ENCODE data around the gene C2CD2L.
"Not testable (repeated sequence)": the region's sequence is repeated elsewhere in the genome, so short reads cannot be mapped to it uniquely, and the experiment has no call there.

The C2CD2L gene

DNA sequence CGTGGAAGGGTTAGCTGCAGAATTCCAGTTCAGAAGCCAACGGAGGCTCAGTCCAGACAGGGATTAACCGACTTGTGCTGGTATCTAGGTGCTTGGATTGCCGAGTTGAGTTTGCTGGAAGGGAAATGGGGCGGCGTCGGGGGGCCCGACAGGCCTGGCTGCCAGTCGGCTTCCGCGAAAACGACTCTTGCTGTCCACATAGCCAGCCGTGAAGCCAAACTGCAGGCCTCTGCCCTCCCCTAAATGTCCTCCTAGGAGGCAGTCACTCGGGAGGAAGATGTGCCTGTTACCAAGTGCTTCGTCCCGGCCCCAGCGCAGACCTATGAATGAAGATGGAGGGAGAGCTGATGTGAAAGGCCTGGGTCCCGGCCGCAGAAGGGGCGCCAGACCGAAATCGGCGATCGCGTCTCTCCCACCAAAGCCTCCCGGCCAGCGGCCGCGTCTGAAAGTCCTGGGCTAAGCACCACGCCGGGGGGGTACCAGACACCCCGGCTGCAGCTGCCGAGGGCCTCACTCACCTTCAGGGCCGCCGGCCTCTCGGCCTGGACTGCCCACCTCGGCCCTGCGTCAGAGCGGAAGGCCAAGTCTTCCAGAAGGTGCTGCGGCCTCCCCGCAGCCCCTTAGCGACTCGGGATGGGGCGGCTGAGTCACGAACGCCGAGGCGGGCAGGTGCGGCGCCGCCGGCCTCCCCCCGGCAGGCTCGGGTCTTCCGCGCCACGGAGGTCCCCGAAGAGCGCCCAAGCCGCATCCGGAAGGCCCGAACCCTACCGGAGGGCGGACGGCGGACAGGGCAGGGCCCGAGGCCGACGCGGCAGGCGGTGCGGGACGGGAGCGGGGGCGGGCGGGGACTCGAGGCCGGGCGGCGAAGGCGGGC, 13.0 kb upstream of the C2CD2L start:
- DNase-seq (ENCODE audit: low read depth): no peak

DNA sequence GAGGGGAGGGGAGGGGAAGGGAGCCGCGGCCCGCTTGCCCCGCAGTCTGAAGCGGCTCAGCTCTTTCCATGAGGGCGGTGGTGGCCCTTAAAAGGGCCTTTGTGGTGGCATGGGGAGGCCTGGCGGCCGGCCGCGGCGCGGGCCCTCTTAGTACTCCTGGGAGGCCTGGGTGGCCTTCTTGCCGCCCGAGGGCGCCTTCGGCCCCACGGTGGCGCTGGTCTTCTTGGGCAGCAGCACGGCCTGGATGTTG, 12.4 kb upstream of the C2CD2L start:
- no peak for DNase-seq (ENCODE audit: low read depth)

DNA sequence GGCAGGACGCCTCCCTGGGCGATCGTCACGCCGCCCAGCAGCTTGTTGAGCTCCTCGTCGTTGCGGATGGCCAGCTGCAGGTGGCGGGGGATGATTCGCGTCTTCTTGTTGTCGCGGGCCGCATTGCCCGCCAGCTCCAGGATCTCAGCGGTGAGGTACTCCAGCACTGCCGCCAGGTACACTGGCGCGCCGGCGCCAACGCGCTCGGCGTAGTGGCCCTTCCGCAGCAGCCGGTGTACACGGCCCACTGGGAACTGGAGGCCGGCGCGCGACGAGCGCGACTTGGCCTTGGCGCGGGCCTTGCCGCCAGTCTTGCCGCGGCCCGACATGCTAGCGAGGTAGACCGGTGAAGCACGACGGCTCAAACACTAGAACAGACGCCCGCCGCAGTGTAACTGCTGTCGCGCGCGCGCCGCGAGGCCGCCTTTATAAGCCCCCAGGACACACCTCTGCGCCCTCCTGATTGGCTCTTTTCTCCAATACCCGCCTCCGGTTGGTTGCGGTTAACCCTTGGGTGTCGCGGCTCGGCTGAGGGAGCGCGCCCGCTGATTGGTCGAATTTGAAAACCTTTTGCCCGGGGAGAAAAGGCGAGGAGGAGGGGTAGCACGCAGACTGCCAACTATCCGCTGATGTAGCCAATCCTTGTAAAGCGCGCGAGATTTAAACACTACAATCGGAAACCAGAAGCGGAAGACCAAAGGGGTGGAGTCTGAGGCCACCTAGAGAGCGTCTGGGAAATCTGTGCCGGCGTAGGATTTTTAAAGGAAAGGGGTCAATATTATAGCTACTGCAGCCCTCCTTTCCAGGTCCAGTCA, 11.9 kb upstream of the C2CD2L start:
- peak; percentile 95 for DNase-seq (ENCODE audit: low read depth)

DNA sequence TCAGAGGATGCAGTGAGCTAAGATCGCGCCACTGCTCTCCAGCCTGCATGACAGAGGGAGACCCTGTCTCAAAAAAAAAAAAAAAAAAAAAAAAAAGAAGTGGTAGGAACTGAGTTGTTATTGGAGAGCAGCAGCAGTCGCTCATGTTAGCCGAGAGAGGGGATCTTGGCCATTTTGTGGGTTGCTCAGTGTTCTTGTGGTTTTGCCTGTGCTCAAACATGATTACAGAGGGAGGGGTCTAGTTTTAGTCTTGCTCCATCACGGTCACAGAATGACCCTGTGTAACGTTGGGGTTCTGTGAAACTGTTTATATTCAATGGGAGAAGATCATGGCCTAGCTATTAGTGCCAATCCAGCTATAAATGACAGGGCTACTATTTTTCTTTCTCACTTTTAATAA, 7.4 kb upstream of the C2CD2L start:
- no peak for DNase-seq (ENCODE audit: low read depth)

DNA sequence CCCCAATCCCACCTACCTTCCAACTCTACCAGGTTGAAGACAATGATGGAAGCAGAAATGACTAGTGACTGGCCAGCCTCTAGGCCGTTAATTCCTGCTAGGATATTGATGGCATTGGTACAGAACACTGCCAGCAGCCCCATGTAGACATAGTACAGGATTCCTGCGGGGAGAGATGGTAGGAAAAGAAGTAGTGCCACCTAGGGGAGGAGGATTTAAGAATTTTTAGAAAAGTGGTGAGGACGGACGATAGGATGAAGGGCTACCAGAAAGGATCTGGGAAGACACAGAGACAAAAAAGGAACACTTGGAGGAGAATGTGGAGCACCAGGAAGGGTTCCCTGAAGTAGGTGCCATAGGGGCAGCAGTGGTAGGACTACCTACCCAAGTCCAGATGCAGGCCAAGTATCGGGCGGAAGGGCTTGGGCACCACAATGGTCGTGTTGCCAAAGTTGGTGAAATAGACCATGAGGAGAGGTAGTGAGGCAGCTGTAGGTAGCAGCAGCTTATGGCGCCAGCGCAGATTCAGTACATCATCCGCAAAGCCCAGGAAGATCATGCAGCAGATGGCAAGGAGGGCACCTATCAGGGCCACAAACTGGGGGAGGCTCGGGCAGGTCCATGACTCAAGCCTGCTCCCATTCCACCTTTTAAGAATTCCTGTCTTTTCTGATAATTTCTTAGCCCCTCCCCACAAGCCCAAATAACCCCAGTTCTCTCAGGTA, 6.7 kb upstream of the C2CD2L start:
- no peak for DNase-seq (ENCODE audit: low read depth)

DNA sequence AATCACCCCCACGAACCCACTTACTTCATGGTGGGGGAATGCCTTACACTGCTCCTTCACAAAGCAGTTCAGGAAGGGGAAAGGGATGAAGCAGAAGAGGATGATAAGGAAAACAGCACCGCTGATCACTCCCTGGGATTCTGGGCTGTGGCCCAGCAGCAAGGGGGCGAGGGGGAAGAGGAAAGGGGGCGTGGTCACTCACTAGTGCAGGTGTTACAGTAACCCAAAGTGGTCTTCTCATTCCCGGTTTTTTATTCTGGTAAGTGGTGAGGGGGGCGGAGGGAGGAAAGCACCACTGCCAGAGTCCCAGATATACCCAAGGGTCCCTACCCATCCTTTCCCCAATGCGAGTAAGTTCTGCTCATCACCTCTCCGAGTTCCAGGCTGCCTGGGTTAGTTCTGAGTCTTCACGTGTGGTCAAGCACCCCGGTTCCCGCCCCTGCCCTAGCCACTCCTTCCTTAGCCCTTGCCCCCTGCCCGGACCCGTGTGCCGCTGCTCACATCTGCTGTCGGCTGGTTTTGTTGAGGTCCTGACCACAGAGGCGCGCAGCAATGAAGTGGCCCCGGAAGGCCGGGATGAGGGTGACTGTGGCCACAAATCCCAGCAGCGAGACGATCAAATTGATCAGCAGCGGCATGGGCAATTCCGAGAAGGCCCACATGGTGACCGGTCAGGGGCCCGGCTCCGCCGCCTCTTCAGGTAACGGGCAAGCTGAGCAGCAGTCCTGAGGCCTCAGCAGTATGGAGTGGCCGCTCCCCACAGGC, 6.0 kb upstream of the C2CD2L start:
- no peak for DNase-seq (ENCODE audit: low read depth)

DNA sequence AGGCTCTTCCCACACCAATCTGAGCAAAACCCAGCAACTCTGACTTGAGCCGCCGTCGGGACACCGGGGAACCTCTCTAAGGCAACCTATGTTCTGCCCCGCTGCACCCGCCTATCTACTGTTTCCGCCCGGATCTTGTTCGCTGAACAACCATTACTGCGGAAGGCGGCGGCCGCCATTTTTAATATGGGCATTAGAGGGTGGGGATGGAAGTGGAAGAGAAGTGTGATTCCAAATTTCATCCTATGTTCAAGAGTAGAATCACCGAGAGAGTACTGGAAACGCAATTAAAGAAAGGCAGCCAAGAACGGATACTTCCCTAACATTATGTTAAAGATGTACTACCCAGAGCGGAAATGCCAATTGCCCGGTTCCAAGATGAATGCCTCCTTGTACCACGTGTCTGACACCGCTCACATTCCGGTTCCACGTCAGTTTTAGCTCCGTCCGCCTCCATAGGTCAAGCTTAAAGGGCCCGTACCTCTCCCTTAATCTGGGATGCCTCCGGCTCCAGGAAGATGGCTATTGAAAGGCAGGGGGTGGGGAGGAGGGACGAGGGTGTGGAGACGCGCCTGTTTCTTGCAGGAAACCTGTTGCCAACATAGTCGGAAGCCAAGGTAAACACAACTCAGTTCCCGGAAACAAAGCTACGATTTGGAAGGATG, 5.3 kb upstream of the C2CD2L start, which contains the start of gene DPAGT1:
DPAGT1 (minus strand) TSS at position 95 of the 665 bp plus-strand sequence. CDS start 198 bp downstream, outside the sequence.
- DNase-seq (ENCODE audit: low read depth): peak; percentile 54

DNA sequence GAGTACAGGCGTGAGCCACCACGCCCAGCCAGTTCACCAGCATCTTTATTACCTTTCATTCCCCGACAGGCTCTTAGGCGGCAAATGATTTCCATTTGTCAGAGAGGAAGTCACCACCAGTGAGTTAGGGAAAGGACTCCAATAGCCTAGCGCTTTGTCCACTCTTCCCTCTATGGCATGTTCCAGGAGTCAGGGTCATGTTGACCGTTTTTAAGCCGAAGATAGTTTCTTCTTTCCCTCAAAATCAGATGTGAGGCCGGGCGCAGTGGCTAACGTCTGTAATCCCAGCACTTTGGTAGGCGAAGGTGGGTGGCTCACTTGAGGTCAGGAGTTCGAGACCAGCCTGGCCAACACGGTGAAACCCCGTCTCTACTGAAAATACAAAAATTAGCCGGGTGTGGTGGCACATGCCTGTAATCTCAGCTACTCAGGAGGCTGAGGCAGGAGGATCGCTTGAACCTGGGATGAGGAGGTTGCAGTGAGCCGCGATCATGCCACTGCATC, 3.9 kb upstream of the C2CD2L start:
- not testable (repeated sequence) for DNase-seq (ENCODE audit: low read depth)

DNA sequence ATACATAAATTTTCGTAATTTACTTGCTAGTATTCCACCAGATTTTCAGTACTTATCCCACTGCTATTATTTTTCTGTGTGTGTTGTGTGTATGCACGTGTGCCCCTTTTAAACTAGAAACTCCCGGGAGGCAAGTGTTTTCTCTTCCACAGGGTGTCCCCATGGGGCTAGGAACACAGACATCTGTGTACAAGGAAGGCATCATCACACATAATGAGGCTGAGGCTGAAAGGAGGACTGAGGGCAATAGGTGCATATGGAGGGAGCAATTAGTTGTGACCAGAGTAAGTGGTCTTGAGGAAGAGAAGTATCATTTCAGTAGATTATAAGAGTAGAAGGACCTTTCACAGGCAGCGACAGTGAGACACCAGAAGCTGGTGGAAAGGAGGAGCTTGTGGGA, 3.4 kb upstream of the C2CD2L start:
- DNase-seq (ENCODE audit: low read depth): no peak

DNA sequence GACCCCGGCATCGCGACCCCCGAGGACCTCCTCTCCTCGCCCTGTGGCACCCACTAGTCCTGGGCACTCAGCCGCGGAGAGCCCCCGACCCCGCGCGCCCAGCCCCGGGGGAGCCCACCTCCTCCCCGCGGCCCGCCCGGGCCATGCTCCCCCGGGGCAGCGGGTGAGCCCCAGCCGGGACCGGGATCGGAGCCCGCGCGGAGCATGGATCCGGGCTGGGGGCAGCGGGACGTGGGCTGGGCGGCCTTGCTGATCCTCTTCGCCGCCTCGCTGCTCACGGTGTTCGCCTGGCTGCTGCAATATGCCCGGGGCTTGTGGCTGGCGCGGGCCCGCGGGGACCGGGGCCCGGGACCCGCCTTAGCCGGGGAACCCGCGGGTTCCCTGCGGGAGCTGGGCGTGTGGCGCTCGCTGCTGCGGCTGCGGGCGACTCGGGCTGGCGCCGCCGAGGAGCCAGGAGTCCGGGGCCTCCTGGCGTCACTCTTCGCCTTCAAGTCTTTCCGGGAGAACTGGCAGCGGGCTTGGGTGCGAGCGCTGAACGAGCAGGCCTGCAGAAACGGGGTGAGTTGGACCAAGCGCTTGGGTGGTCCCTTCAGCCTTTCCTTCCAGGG, 498 bp downstream of the C2CD2L start:
- no peak for DNase-seq (ENCODE audit: low read depth)

DNA sequence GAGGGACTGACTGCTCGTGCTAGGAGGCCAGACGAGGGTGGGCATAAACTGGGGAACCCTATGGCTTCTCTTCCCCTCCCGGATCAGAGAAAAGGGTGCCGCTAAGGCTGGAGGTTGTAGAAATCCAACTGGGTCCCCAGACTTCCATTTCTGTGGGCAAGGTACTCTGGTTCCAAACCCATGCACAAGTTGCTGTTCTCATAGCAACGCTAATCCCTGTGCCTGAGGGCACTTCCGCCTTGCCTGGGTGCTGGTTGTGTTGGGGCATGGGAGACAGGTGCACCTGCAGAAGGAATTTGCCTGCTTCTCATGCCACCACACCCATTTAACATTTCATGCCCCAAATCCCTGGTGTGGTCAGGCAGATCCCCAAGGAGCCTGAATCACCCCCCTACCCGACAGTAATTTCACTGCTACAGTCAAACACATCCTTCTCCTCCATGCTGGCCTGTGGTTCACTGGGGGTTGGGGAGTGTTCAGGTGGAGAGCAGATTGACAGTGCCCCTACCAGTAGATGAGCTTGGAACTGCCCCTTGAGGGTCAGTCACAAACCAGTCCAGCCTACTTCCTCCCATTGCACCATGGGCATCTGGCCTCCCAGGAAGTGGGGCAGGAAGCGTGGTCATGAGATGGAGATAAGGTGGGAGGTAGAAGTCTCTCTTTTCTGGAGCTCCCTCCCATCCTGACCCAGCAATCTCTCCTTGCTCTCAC, 1.2 kb downstream of the C2CD2L start:
- no peak for DNase-seq (ENCODE audit: low read depth)

DNA sequence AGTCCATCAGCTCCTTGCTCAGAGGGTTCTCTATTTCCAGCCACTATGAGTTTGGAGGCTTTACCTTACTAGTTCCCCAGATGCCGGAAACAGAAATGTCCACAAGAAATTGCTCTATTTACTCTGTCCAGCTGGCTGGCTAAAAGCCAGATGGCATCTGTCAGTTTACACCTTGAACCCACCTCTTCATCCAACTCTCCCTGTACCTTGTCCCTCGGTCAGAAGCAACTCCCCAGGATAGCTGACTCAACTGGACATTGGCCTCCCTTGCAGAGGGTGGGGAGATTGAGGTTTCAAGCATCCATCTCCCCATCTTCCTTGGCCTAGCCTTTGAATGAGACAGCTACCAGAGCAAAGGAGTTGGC, 1.7 kb downstream of the C2CD2L start:
- no peak for DNase-seq (ENCODE audit: low read depth)

DNA sequence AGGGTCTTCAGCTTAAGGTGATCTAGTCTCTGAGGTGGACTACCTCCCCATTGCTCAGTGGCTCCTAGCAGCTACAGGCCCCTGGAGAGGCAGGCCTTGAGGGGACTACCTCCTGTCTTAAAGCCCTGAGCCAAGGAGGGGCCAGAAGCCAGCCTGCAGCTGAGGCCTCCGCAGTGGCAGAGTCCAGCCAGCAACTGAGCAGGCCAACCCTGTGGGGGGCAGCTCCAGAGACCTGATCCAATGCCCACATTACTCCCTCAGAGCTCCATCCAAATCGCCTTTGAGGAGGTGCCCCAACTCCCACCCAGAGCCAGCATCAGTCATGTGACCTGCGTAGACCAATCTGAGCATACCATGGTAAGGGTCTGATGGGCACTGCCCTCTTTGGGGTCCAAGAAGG, 2.7 kb downstream of the C2CD2L start:
- no peak for DNase-seq (ENCODE audit: low read depth)

DNA sequence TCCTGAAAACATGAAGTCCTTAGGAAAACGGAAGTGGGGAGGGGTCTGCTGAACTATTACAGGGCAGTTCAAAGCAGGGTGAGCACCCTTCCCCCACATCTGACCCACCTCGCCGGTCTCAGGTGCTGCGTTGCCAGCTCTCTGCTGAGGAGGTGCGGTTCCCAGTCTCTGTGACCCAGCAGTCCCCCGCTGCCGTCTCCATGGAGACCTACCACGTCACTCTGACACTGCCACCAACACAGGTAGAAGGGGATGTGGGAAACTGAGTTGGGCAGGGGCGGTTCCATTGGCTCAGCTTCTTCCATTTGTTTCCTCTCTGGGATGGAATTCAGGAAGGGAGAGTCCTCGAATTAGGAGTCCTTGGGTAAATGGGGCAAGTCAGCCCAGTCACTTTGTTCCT, 3.3 kb downstream of the C2CD2L start:
- DNase-seq (ENCODE audit: low read depth): no peak

DNA sequence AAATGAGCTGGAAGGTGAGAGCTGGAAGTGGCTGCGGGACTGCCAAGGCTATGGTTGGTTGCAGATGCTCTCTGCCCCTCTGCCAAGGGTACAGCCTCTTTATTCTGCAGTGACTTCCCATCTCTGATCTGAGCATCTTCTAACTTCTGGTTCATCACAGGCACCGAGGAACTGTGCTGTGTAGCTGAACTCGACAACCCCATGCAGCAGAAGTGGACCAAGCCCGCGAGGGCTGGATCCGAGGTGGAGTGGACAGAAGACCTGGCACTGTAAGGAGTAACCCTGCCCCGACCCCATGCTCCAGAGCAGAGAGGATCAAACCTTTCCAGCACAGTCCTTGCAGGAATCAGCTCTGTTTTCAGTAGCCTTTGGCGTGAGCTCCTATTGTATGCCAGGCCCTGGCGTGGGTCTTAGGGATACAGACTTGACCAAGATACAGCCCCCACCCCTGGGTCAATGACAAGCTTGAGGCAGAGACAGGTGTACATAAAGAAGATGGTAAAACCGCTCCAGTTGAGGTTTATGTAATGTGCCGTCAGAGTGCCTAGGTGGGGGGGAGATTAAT, 4.3 kb downstream of the C2CD2L start:
- DNase-seq (ENCODE audit: low read depth): no peak

DNA sequence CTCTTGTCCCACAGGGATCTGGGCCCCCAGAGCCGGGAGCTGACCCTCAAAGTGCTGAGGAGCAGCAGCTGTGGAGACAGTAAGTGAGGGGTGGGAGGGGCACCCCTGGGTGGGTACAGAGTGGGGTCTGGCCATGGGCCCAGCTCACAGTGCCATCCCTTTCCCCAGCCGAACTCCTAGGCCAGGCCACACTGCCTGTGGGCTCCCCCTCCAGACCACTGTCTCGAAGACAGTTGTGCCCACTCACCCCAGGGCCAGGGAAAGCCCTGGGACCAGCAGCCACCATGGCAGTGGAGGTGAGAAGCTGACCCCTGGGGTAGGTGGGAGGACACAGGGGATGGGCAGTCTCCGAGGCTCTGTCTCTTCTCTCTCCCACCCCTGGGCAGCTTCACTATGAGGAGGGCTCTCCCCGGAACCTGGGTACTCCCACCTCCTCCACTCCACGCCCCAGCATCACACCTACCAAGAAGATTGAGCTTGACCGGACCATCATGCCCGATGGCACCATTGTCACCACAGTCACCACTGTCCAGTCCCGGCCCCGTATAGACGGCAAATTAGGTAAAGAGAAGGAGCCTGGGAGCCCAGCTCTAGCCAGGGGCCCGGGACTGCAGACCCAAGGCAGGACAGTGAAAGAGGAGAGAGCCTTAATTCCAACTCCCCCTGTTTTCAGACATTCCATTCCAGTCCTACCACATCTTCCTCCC, 5.3 kb downstream of the C2CD2L start:
- no peak for DNase-seq (ENCODE audit: low read depth)

DNA sequence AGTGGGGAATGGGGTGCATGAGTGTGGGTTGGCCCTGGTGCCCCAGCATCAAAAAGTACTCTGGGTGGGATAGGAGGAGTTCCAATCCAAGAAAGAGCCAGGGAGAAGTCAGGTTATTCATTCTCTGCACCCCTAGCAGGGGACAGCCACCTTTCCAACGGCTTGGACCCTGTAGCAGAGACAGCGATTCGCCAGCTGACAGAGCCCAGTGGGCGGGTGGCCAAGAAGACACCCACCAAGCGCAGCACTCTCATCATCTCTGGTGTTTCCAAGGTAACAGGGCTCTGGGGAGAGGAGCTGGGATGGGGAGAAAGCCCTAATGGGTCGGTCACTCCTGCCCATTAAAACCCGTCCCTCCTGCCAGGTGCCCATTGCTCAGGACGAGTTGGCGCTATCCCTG, 6.6 kb downstream of the C2CD2L start:
- DNase-seq (ENCODE audit: low read depth): no peak

DNA sequence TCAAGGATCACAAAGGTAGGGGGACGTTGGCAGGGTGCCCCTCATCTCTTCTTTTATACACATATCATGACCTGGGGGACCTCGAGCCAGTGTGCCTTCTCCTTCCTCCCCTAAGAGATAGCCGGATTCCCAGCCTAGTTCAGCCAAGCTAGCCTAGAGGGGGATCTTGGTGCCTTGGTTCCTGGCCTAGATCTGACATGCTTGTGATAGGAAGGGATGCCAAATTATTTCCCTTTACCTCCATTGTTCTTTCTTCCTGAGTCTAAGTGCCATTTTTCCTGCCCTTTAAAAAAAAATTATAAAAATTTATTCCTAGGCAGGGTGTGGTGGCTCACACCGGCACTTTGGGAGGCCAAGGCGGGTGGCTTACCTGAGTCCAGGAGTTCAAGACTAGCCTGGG, 7.2 kb downstream of the C2CD2L start:
- no peak for DNase-seq (ENCODE audit: low read depth)

DNA sequence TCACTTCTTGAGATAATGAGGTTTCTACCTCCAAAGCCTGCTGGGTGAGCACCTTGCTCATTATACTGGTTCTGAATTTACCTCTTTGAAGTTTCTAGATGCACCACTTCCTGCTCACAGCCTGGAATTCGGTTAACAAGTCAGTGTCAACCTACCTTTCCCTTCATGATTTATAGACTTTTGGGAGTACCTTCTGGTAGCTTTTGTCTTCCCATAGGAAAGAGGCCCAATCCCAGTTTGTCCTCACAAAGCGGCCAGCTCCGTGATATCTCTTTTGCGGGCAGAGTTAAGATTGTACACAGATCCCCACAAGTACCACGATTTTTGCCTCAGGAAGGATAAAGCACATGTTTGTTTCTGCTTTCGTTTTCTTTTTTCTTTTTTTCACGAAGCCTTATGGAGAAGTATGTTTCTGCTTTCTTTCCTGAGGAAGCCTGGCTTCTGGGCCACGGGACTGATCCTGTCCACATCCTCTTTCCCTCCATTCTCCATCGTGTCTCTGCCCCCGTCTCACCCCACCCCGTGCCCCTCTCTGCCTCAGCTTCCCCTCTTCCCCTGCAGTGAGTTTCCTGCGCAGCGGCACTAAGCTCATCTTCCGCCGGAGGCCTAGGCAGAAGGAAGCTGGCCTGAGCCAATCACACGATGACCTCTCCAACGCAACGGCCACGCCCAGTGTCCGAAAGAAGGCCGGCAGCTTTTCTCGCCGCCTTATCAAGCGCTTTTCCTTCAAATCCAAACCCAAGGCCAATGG, 8.5 kb downstream of the C2CD2L start:
- DNase-seq (ENCODE audit: low read depth): no peak
